ENCODE data around the gene SHC2. TPM values are rescaled to one million over a fixed set of nuclear protein-coding genes. Genes with fewer than 3 reads are reported as not detected.

SHC2 gene
- total and polyA plus RNA-seq, 2 donors from 2014 or later, result 10.7 to 24.4 TPM

- intact Hi-C loops (cut with DNase I), result no loop called here
Measured at GRCh38 chr19:390386-391206, 70.2 kb downstream of the SHC2 start.

GRCh38 chr19:389935-390289 lies 70.9 kb downstream of the SHC2 start:
- no peaks in the 10 kb centered on the region for H3K36me3 ChIP-seq (ENCODE audit: control insufficient read depth in 2 of 3, insufficient read depth in 3 of 3, low read length in 3 of 3)
- no peak overlapping the region for H3K27ac ChIP-seq (ENCODE audit: low read depth in 2 of 2, low read length in 2 of 2)
- TF ChIP-seq, protein P1, sequence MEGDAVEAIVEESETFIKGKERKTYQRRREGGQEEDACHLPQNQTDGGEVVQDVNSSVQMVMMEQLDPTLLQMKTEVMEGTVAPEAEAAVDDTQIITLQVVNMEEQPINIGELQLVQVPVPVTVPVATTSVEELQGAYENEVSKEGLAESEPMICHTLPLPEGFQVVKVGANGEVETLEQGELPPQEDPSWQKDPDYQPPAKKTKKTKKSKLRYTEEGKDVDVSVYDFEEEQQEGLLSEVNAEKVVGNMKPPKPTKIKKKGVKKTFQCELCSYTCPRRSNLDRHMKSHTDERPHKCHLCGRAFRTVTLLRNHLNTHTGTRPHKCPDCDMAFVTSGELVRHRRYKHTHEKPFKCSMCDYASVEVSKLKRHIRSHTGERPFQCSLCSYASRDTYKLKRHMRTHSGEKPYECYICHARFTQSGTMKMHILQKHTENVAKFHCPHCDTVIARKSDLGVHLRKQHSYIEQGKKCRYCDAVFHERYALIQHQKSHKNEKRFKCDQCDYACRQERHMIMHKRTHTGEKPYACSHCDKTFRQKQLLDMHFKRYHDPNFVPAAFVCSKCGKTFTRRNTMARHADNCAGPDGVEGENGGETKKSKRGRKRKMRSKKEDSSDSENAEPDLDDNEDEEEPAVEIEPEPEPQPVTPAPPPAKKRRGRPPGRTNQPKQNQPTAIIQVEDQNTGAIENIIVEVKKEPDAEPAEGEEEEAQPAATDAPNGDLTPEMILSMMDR (IDR thresholded peaks at IDR 0.05; ENCODE audit: borderline replicate concordance, extremely low read depth, insufficient read depth), result no peak
- no peaks in the 10 kb centered on the region for H3K27me3 ChIP-seq (ENCODE audit: control insufficient read depth, insufficient read depth, low read length)
- intact Hi-C loops (cut with DNase I), result no loop called here
- DNase-seq, result peak in 1 of 5 donors; percentile 31
- no peaks in the 10 kb centered on the region for H3K9me3 ChIP-seq (ENCODE audit: control insufficient read depth in 2 of 3, insufficient read depth in 1 of 3, low read length in 3 of 3)
- no peak overlapping the region for H3K4me3 ChIP-seq (ENCODE audit: low read length in 3 of 3)
- FAIRE-seq, result no peak
- no peaks in the 10 kb centered on the region for H3K4me1 ChIP-seq (ENCODE audit: control insufficient read depth in 2 of 3, insufficient read depth in 2 of 3, low read depth in 1 of 3, low read length in 3 of 3)
- no peak overlapping the region for H3K9ac ChIP-seq (ENCODE audit: low read length in 3 of 3)

More at GRCh38 chr19:390386-391206, 70.2 kb downstream of the SHC2 start:
- FAIRE-seq, result no peak
- H3K9me3 ChIP-seq (ENCODE audit: control insufficient read depth in 2 of 3, insufficient read depth in 1 of 3, low read length in 3 of 3), result no peaks in the 10 kb centered on the region
- H3K27ac ChIP-seq (ENCODE audit: low read depth in 2 of 2, low read length in 2 of 2), result no peak overlapping the region
- H3K27me3 ChIP-seq (ENCODE audit: control insufficient read depth, insufficient read depth, low read length), result no peaks in the 10 kb centered on the region
- DNase-seq, result peak in 1 of 5 donors; percentile 41
- H3K4me3 ChIP-seq (ENCODE audit: low read length in 3 of 3), result no peak overlapping the region
- TF ChIP-seq, protein P1 (IDR thresholded peaks at IDR 0.05; ENCODE audit: borderline replicate concordance, extremely low read depth, insufficient read depth), result no peak
- no peak overlapping the region for H3K9ac ChIP-seq (ENCODE audit: low read length in 3 of 3)
- no peaks in the 10 kb centered on the region for H3K36me3 ChIP-seq (ENCODE audit: control insufficient read depth in 2 of 3, insufficient read depth in 3 of 3, low read length in 3 of 3)
- H3K4me1 ChIP-seq (ENCODE audit: control insufficient read depth in 2 of 3, insufficient read depth in 2 of 3, low read depth in 1 of 3, low read length in 3 of 3), result no peaks in the 10 kb centered on the region

DNA sequence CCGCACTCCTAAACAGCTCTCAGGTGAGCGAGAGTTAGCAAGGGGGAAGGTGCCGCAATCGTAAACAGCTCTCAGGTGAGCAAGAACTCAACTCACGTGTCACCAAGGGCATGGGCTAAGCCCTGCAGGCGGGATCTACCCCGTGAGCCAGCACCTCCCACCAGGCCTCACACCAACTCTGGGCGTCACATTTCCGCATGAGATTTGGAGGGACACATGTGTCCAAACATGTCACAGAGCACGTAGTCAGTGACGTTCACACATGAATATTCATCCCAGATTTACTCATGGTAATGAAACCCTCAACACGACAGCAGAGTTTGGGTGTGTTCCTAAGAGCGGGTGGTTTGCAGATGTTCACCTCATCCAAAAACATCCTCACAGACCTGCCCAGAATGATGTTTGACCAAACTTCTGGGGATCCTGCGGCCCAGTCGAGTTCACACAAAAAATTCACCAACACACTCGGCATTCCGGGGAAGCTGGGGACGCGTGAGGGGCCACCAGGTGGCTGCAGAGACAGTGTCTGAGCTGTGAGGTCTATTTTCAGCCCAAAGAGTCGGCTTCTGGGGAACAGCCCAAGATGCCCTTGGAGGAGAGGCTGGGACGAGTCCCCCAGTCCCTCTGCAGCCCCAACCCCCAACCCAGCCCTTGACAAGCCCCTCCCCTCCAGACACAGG lies 71.4 kb downstream of the SHC2 start:
- DNase-seq (peak in 2 of 5 donors; percentile 30 to 43), FAIRE-seq (no peak)
- Histone ChIP-seq H3K27me3 (ENCODE audit: control insufficient read depth, insufficient read depth, low read length) (no peaks in the 10 kb centered on the region), H3K4me3 (ENCODE audit: low read length in 3 of 3) (no peak overlapping the region), H3K27ac (ENCODE audit: low read depth in 2 of 2, low read length in 2 of 2) (no peak overlapping the region), H3K9ac (ENCODE audit: low read length in 3 of 3) (no peak overlapping the region), H3K4me1 (ENCODE audit: control insufficient read depth in 2 of 3, insufficient read depth in 2 of 3, low read depth in 1 of 3, low read length in 3 of 3) (peaks cover 0 to under 1% (median 0%) of the 10 kb centered on the region in 3 donors), H3K9me3 (ENCODE audit: control insufficient read depth in 2 of 3, insufficient read depth in 1 of 3, low read length in 3 of 3) (no peaks in the 10 kb centered on the region), H3K36me3 (ENCODE audit: control insufficient read depth in 2 of 3, insufficient read depth in 3 of 3, low read length in 3 of 3) (no peaks in the 10 kb centered on the region)
- TF ChIP-seq, protein P1 (IDR thresholded peaks at IDR 0.05; ENCODE audit: borderline replicate concordance, extremely low read depth, insufficient read depth), result no peak
- intact Hi-C loops (cut with DNase I), result no loop called here

All from kidney (tissue), 14 donors.